ENCODE results near the gene TXLNB.

TXLNB gene

GRCh38 chr6:139271056-139271455, 20.7 kb downstream of the TXLNB start:
- DNase-seq (ENCODE audit: low spot score): peak; percentile 57

- DNase-seq (ENCODE audit: low spot score): no peak
Observed at GRCh38 chr6:139270249-139270648, 21.5 kb downstream of the TXLNB start.

- DNase-seq (ENCODE audit: low spot score): no peak
Observed at GRCh38 chr6:139265512-139266190, 26.1 kb downstream of the TXLNB start.

- DNase-seq (ENCODE audit: low spot score): peak; percentile 36
Observed at GRCh38 chr6:139262519-139263300, 29.1 kb downstream of the TXLNB start.

- DNase-seq (ENCODE audit: low spot score): no peak
Observed at GRCh38 chr6:139257821-139258398, 33.9 kb downstream of the TXLNB start.

GRCh38 chr6:139257291-139257690, 34.5 kb downstream of the TXLNB start:
- DNase-seq (ENCODE audit: low spot score): no peak

DNA sequence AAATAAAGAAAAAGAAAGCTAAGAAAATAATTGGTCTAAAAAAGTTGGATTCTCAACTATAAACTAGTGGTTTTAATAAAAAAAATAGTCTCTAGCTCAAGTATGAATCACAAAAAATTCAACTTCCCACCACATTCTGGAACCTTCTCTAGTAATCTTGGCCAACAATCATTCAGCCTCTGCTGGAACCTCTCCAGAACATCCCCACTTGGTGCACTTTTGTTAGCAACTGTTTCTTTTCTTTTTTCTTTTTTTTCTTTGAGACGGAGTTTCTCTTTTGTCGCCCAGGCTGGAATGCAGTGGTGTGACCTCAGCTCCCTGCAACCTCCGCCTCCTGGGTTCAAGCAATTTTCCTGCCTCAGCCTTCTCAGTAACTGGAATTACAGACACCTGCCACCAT, 35.7 kb downstream of the TXLNB start:
- no peak for DNase-seq (ENCODE audit: low spot score)

DNA sequence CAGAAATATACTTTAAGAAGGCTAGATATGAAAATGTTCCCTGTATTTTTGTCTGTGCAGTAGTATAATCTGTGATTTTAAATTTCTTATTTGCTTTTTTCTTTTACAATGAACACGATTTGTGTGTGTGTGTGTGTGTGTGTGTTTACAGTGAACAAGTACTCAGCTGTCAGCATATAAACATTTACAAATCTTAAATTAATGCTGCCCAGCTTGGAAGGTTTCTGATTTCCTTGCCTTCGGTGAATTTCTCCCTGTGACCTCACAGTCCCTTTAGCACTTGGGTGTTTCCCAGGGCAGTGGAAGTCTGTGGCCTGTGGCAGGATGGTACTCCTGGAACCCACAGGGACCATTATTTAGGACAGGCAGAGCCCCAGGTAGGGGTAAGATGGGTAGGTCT, 37.6 kb downstream of the TXLNB start:
- DNase-seq (ENCODE audit: low spot score): no peak

DNA sequence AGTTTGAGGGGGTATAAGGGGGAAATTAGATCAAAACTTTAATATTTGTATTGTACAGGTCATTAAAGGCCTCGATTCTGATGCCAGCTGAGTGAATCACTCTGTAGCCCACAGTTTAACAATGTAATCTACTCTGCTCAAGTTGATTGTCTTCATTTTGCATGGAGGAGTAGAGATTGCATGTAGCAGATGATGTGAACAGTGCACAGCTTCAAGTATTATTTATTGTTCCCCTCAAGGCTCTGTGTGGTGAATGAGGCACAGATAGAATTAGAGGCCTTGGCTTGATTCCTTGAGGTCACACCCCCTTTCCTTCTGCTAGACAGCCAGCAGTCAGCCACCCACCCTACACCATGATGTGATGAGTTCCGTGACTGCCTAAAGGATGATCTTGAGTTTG, 38.1 kb downstream of the TXLNB start:
- no peak for DNase-seq (ENCODE audit: low spot score)

DNA sequence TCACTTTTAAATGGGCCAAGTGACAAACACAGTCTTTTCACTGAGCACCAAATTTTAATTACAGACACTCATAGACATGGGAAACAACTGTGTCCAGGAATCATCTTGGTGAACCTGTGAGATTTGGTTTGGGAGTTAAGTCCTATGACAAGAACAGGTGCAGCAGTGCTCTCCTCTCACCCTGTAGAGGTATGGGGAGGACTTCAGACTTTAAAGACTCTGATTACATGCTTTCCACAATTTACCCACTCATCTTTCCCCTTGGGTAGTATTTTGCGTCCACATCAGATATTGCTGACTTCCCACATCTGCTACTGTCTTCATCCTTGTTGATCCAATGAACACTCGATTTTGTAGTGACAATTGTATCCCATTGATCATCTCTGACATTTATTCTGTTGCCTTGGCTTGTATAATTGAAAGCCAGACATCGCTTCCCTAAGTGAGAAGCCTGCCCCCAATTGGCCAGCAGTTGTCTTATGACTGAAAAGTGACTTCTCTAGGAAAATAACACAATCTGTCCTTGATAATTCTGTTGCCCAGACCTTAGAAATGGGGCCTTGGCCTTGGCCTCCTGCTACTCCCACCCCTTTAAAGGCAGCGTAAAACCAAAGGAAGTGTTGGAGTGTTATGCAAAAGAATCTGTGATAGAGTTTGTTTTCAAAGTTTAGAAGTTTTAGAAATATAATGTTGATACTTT, 40.0 kb downstream of the TXLNB start:
- no peak for DNase-seq (ENCODE audit: low spot score)

GRCh38 chr6:139251045-139251690, 40.6 kb downstream of the TXLNB start:
- no peak for DNase-seq (ENCODE audit: low spot score)

DNA sequence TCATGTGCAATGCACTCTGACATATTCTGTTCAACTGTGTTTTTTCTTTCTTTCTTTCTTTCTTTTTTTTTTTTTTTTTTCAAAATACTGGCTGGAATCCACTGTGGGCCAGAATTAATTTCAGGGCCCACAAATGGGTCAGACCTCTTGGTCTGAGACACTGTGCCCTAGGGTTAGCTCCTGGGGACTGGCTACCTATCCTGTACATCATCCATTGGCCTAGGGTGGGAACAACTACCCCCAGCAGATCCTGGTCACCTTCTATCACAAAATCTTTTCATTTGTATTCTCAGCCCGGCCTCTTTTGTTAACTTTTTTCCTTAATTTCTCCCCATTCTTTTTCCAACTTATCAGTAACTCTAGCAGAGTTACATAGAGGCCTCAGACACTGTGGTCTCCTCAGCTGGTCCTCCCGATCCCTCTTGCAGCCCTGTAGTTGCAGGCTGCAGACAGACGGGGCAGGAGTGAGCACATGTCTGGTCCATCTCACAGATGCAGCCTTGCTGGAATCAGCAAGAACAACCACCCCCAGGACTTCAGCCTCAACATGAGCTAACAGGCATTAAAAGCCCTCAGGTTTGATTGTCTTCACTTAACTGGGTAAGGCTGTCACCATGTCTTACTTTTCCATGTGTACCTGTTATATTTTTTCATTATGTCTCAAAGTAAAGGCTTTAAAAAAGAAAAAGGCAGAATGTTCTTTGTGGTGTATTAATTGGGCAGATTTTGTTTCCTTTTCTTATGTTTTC, 41.3 kb downstream of the TXLNB start:
- peak; percentile 36 for DNase-seq (ENCODE audit: low spot score)

- no peak for DNase-seq (ENCODE audit: low spot score)
Observed at GRCh38 chr6:139249395-139249794, 42.4 kb downstream of the TXLNB start.

- DNase-seq (ENCODE audit: low spot score): no peak
Observed at GRCh38 chr6:139248911-139249310, 42.9 kb downstream of the TXLNB start.

DNA sequence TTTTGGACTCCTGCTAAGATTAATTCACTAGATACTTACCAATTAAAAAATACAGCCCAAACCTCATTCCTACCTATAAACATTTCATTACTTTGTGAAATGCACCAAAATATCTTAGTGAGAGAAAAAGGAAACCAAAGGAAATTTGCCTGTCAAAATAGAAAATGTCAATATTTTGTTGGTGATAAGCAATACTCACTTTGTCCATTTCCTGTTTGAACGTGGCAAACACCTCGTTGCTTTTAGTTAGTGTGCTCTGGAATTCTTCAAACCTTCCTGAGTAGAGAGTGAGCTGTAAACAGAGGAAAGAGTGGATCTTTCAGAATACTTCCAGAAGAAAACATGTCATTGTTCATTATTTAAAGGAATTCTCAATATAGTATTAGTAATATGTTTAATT, 44.2 kb downstream of the TXLNB start:
- no peak for DNase-seq (ENCODE audit: low spot score)

GRCh38 chr6:139243536-139243935, 48.3 kb downstream of the TXLNB start:
- DNase-seq (ENCODE audit: low spot score): no peak

DNA sequence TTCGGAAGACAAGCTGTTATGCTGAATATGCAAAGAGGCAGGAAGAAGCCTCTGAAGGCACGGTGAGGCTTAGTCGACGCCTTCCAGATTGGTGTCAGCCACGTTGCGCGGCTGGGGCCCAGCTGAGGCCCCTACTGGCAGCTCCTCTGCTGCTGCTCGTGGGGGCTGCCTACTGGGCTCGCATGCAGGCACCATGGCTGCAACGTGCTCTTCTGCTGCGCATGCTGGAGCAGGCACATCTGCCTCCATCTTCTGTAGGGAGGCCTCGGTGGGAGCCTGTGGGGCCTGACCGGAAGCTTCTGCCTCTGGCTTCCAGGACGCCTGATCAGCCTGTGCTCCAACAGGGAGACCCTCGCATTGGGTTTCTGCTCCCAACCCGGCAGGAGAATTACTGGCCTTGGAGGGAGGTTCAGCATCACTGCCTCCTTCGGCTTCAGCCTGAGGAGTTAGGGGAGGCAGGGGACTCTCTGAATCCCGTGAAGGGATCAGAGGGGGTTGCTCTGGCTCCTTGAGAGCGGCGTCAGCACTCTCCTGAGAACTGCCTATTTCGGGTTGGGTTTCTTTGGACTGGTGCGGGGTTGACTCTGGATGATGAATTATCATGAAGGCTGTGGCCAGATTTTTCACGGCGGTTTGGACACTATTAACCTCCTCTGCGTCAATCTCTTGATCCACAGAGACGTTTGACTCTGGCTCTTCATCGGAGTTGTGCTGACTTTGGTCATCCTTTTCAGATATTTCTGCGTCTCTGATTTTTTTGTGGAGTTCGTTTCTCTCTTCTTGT, 49.1 kb downstream of the TXLNB start:
- DNase-seq (ENCODE audit: low spot score): no peak

DNA sequence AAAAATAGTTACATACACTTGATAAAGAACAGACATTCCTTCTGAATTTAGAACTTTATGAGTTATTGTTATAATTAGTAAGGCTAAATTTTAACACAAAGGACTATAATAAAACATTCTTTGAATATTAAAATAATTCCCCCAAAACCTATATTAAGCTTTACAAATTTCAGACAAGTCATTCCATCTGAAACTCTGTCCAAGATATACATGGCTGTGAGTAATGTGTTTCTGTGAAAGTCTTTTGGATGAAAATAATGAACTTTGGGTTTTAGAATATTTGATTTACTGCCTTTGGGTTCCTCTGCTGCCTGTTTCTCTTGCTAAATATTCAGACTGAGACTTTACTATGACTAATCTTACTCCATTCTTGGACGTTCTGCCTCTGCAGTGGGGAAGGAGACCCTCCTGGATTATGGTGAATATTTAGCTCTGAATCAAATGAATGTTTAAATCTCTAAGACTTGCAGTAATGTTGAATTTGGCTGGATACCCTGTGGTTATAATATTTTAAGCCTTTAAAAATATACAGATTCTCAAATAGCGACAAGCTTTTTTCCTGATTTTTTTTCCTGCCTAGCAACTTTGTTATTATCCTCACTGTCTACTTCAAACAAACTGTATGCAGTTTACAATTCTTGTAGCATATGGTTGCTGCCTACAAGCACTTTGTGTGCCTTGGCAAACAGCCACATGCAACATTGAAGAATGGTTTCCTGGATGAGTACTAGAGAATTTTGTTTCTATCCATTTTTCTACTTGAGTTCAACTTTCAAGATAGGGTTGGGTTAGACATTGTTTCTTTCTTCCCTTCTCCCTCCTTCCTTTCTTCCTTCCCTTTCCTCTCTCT, 51.4 kb downstream of the TXLNB start:
- DNase-seq (ENCODE audit: low spot score): no peak

DNA sequence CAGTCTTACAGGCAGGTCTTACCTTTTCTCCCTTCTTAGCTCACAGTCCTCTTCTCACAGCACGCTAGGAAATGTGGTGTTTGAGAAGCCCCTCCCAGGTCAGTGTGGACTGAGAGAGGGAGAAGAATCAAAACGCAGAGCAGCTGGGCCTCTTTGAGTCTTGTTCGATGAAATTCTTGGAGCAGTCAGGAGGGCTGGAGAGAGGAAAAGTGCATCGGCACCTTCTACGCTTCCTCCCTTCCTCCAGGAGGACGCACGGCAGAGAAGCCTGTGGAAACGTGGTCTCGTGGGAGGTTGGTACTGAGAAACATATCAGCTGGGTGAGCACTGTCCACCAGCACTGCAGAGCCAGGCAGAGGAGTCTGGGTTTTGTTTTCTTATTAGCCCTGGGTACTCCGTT, 52.7 kb downstream of the TXLNB start:
- DNase-seq (ENCODE audit: low spot score): no peak

DNA sequence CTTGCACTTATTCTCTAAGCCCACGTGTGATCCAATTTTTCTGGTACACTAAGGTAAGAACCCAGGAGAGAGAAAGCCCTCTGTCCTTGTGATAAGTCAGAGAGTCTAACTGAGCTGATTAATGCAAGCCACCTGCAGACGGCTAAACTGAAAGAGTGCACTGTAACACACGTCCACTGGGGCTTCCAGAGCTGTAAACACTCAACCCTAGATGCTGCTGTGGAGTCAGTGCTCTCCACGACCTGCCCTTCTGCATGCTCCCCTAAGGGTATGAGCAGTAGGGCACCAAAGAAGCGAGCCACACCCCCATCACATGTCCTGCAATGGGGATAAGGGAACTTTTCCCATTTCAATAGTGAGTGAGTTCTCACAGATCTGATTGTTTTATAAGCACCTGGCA, 55.7 kb downstream of the TXLNB start:
- no peak for DNase-seq (ENCODE audit: low spot score)

Measured in SW480 (cell line).